HEK293T (cell line): ENCODE results near the gene FARP2.

Source experiments
- CTCF ChIA-PET: fragments of 350-600 bp; formaldehyde crosslinking; extraction: SDS; loops from one replicate; lab custom pipeline; 2021; ENCODE audit warnings: antibody characterized with exemption, inconsistent platforms; lab: Yijun Ruan, JAX
- POLR2A ChIA-PET: fragments of 350-600 bp; formaldehyde crosslinking; extraction: SDS; loops from one replicate; lab custom pipeline; 2020; ENCODE audit warnings: antibody characterized with exemption, inconsistent platforms; lab: Yijun Ruan, JAX
- DNase-seq: peaks from one replicate; pipeline ENCODE4 v3.0.0; 2012; ENCODE audit warnings: mixed read lengths; ENCODE audit errors: extremely low spot score
- ARNT ChIP-seq: fragments of 450-650 bp; IDR thresholded peaks from 2 replicates; pipeline ENCODE4 v1.6.1; 2017; ENCODE audit warnings: mild to moderate bottlenecking
- BHLHE40 ChIP-seq: fragments of 450-650 bp; IDR thresholded peaks from 2 replicates; pipeline ENCODE4 v1.6.1; 2016; ENCODE audit warnings: mild to moderate bottlenecking, moderate library complexity, borderline replicate concordance
- CTBP1 ChIP-seq: fragments of 450-650 bp; IDR thresholded peaks from 2 replicates; pipeline ENCODE4 v1.6.1; 2016; ENCODE audit warnings: borderline replicate concordance
- ELF4 ChIP-seq: fragments of 450-650 bp; IDR thresholded peaks from 2 replicates; pipeline ENCODE4 v1.6.1; 2017; ENCODE audit warnings: antibody characterized with exemption
- FOXA1 ChIP-seq: fragments of 450-650 bp; IDR thresholded peaks from 2 replicates; pipeline ENCODE4 v1.6.1; 2016; ENCODE audit warnings: mild to moderate bottlenecking
- FOXK2 ChIP-seq: fragments of 450-650 bp; IDR thresholded peaks from 2 replicates; pipeline ENCODE4 v1.6.1; 2016; ENCODE audit warnings: mild to moderate bottlenecking
- FOXM1 ChIP-seq: fragments of 450-650 bp; IDR thresholded peaks from 2 replicates; pipeline ENCODE4 v1.6.1; 2017; ENCODE audit warnings: mild to moderate bottlenecking, borderline replicate concordance
- HDGF ChIP-seq: fragments of 450-650 bp; IDR thresholded peaks from 2 replicates; pipeline ENCODE4 v1.6.1; 2017; ENCODE audit warnings: antibody characterized with exemption, borderline replicate concordance
- L3MBTL2 ChIP-seq: fragments of 450-650 bp; conservative IDR thresholded peaks from 2 replicates; pipeline ENCODE4 v1.6.1; 2016; ENCODE audit warnings: mild to moderate bottlenecking
- LEF1 ChIP-seq: fragments of 450-650 bp; IDR thresholded peaks from 2 replicates; pipeline ENCODE4 v1.6.1; 2017; ENCODE audit warnings: mild to moderate bottlenecking, borderline replicate concordance
- NFRKB ChIP-seq: fragments of 450-650 bp; IDR thresholded peaks from 2 replicates; pipeline ENCODE4 v1.6.1; 2016; ENCODE audit warnings: mild to moderate bottlenecking, moderate library complexity
- PKNOX1 ChIP-seq: fragments of 450-650 bp; IDR thresholded peaks from 2 replicates; pipeline ENCODE4 v1.6.1; 2016
- SP1 ChIP-seq: fragments of 450-650 bp; IDR thresholded peaks from 2 replicates; pipeline ENCODE4 v1.6.1; 2017
- SUZ12 ChIP-seq: fragments of 450-650 bp; IDR thresholded peaks from 2 replicates; pipeline ENCODE4 v1.6.1; 2016; ENCODE audit warnings: mild to moderate bottlenecking
- TARDBP ChIP-seq: fragments of 450-650 bp; IDR thresholded peaks from 2 replicates; pipeline ENCODE4 v1.6.1; 2016
- ZNF384 ChIP-seq: fragments of 450-650 bp; IDR thresholded peaks from 2 replicates; pipeline ENCODE4 v1.6.1; 2016

FARP2 gene

GRCh38 chr2:241495172-241496002 lies 139.3 kb downstream of the FARP2 start:
- DNase-seq: no peak
- CTCF ChIA-PET: no interaction called here
- no peak for TF ChIP-seq HDGF
- TF ChIP-seq PKNOX1: no peak
- TF ChIP-seq ZNF384: no peak
- no peak for TF ChIP-seq FOXA1
- no peak for TF ChIP-seq FOXK2
- TF ChIP-seq LEF1: no peak
- no peak for TF ChIP-seq SUZ12
- no peak for TF ChIP-seq NFRKB
- no peak for TF ChIP-seq SP1
- no peak for TF ChIP-seq ELF4
- TF ChIP-seq ARNT: no peak
- TF ChIP-seq BHLHE40: no peak
- no peak for TF ChIP-seq L3MBTL2
- TF ChIP-seq FOXM1: no peak
- TF ChIP-seq CTBP1: no peak
- no peak for TF ChIP-seq TARDBP
- POLR2A ChIA-PET: no interaction called here

GRCh38 chr2:241496003-241496707 lies 140.1 kb downstream of the FARP2 start:
- ChIA-PET POLR2A (no interaction called here), CTCF (no interaction called here)
- TF ChIP-seq ARNT: no peak
- no peak for TF ChIP-seq SP1
- no peak for TF ChIP-seq SUZ12
- TF ChIP-seq NFRKB: no peak
- no peak for TF ChIP-seq ZNF384
- no peak for TF ChIP-seq FOXK2
- TF ChIP-seq LEF1: no peak
- no peak for TF ChIP-seq CTBP1
- TF ChIP-seq PKNOX1: no peak
- TF ChIP-seq L3MBTL2: no peak
- no peak for TF ChIP-seq HDGF
- TF ChIP-seq ELF4: no peak
- TF ChIP-seq TARDBP: no peak
- no peak for TF ChIP-seq BHLHE40
- no peak for TF ChIP-seq FOXA1
- TF ChIP-seq FOXM1: no peak
- DNase-seq: no peak

- no peak for TF ChIP-seq HDGF
- TF ChIP-seq TARDBP: no peak
- TF ChIP-seq ELF4: no peak
- no peak for TF ChIP-seq CTBP1
- no peak for TF ChIP-seq FOXK2
- no peak for DNase-seq
- CTCF ChIA-PET: interaction anchor here (1.1 kb wide), 1 partner anchor 11 kb away, joined by 3 read pairs; the partner anchor contains the start of gene STK25
- POLR2A ChIA-PET: no interaction called here
Observed at GRCh38 chr2:241496904-241497877, 141.1 kb downstream of the FARP2 start.

- no peak for TF ChIP-seq FOXK2
- TF ChIP-seq ELF4: no peak
- TF ChIP-seq LEF1: no peak
- no peak for TF ChIP-seq BHLHE40
- no peak for TF ChIP-seq NFRKB
- TF ChIP-seq ARNT: no peak
- no peak for TF ChIP-seq CTBP1
- no peak for TF ChIP-seq FOXM1
- TF ChIP-seq FOXA1: no peak
- ChIA-PET CTCF (interaction anchor here (1.1 kb wide), 1 partner anchor 10 kb away, joined by 3 read pairs; the partner anchor contains the start of gene STK25), POLR2A (no interaction called here)
- no peak for DNase-seq
Observed at GRCh38 chr2:241498115-241499070, 142.3 kb downstream of the FARP2 start.
